ENCODE data around the gene C5orf58.

- TF ChIP-seq CTCF (IDR thresholded peaks at IDR 0.05; ENCODE audit: borderline replicate concordance, extremely low read depth, low read length, poor library complexity, severe bottlenecking), result no peak
- no peak for TF ChIP-seq EZH2 (IDR thresholded peaks at IDR 0.05; ENCODE audit: borderline replicate concordance, low read depth, low read length, severe bottlenecking)
Observed at GRCh38 chr5:170265522-170265921, 32.7 kb downstream of the C5orf58 start.
